Stomach (tissue), 4 donors: ENCODE data around the gene ATAD3B.

Experiments used
- CTCF ChIP-seq, 7 experiments: fragments of 450-650 bp in 4 of 7; fragments of 200-600 bp in 3 of 7; sonication (generic) in 3 of 7; IDR thresholded peaks; one replicate each; pipeline ENCODE4 v1.5.1; 2016 to 2019; ENCODE audit warnings: antibody characterized with exemption in 7 of 7, control low read depth in 2 of 7, mild to moderate bottlenecking in 1 of 7
- EP300 ChIP-seq: sonication (generic); formaldehyde crosslinking; IDR thresholded peaks from one replicate; pipeline ENCODE4 v1.6.1; 2017; ENCODE audit warnings: antibody characterized with exemption
- POLR2A ChIP-seq, 4 donors: fragments of 450-650 bp; IDR thresholded peaks; one replicate each; pipeline ENCODE4 v1.6.1; 2016; ENCODE audit warnings: antibody characterized with exemption in 4 of 4, control low read depth in 2 of 4, mild to moderate bottlenecking in 1 of 4, moderate library complexity in 1 of 4
- POLR2AphosphoS5 ChIP-seq, 3 donors: sonication (generic); formaldehyde crosslinking; IDR thresholded peaks; one replicate each; pipeline ENCODE4 v1.6.1; 2016; ENCODE audit warnings: antibody characterized with exemption in 3 of 3

GRCh38 chr1:1455366-1455884, 16.1 kb upstream of the ATAD3B start:
- TF ChIP-seq EP300 (no peak), CTCF (IDR thresholded peaks at IDR 0.05) (no peak), POLR2AphosphoS5 (IDR thresholded peaks at IDR 0.05) (no peak), POLR2A (IDR thresholded peaks at IDR 0.05) (no peak)
